CD4-positive, CD25-positive, alpha-beta regulatory T cell (primary cell): Measurements from ENCODE around the gene ABCC1. TPM values are rescaled to one million over a fixed set of nuclear protein-coding genes. Genes with fewer than 3 reads are reported as not detected.

Experiments used
- ATAC-seq, 2 donors: fragments of 150-1000 bp; cut with Tn5 transposase; one replicate each; pipeline ENCODE4 v1.10.0; 2021; ENCODE audit warnings: low read depth in 2 of 2, moderate number of reproducible peaks in 2 of 2, moderate library complexity in 1 of 2
- DNase-seq, 3 donors: peaks; one replicate each; pipeline versions ENCODE4 v3.0.0 to v3.0.0-alpha.2; 2012 to 2022; ENCODE audit warnings: mixed read lengths in 1 of 3
- H3K27ac ChIP-seq: one replicate; pipeline ENCODE4 v1.7.0; 2013; ENCODE audit warnings: mild to moderate bottlenecking, low read length; ENCODE audit not compliant: insufficient read depth, poor library complexity, severe bottlenecking
- H3K27me3 ChIP-seq: one replicate; pipeline ENCODE4 v1.7.0; 2013; ENCODE audit warnings: low read length; ENCODE audit not compliant: control insufficient read depth, insufficient read depth
- H3K36me3 ChIP-seq: one replicate; pipeline ENCODE4 v1.7.0; 2013; ENCODE audit warnings: mild to moderate bottlenecking, low read length, moderate library complexity; ENCODE audit not compliant: control insufficient read depth, insufficient read depth
- H3K4me1 ChIP-seq: 2 replicates; pipeline ENCODE4 v1.7.0; 2013; ENCODE audit warnings: mild to moderate bottlenecking, low read length; ENCODE audit not compliant: insufficient read depth, control insufficient read depth, poor library complexity, severe bottlenecking
- H3K4me3 ChIP-seq: one replicate; pipeline ENCODE4 v1.7.0; 2013; ENCODE audit warnings: low read depth, mild to moderate bottlenecking, low read length, moderate library complexity
- H3K9me3 ChIP-seq, 2 experiments: 1 replicate in 1 of 2; 2 replicates in 1 of 2; pipeline ENCODE4 v1.7.0; 2013; ENCODE audit warnings: low read length in 2 of 2, mild to moderate bottlenecking in 1 of 2, moderate library complexity in 1 of 2; ENCODE audit not compliant: control insufficient read depth in 2 of 2
- H3K27ac Mint-ChIP-seq, 3 donors: one replicate each; pipeline ENCODE4 v1.8.0; 2020 to 2022; ENCODE audit warnings: mild to moderate bottlenecking in 3 of 3, mixed read lengths in 3 of 3, moderate library complexity in 2 of 3
- H3K27me3 Mint-ChIP-seq: one replicate; pipeline ENCODE4 v1.8.0; 2022; ENCODE audit warnings: mild to moderate bottlenecking, mixed read lengths
- H3K36me3 Mint-ChIP-seq: one replicate; pipeline ENCODE4 v1.8.0; 2020; ENCODE audit warnings: mixed read lengths
- H3K4me1 Mint-ChIP-seq, 4 donors: one replicate each; pipeline ENCODE4 v1.8.0; 2020 to 2022; ENCODE audit warnings: mixed read lengths in 4 of 4, mild to moderate bottlenecking in 1 of 4
- H3K4me3 Mint-ChIP-seq, 4 donors: one replicate each; pipeline ENCODE4 v1.8.0; 2020 to 2022; ENCODE audit warnings: mild to moderate bottlenecking in 4 of 4, mixed read lengths in 4 of 4, moderate library complexity in 3 of 4
- H3K9me3 Mint-ChIP-seq, 7 donors: one replicate each; pipeline ENCODE4 v1.8.0; 2020 to 2022; ENCODE audit warnings: mixed read lengths in 7 of 7, mild to moderate bottlenecking in 3 of 7, moderate library complexity in 2 of 7
- polyA plus RNA-seq, 4 donors: library from polyadenylated mRNA; unstranded; fragments of 300-500 nt; fragmentation: Illumina TruSeq; gene quantifications; one replicate each; pipeline ENCODE4 v1.2.3, GENCODE V29; 2021
- total RNA-seq: library from RNA; stranded (reverse); gene quantifications from one replicate; pipeline ENCODE4 v1.2.3, GENCODE V29; 2022

The ABCC1 gene
- total and polyA plus RNA-seq, 5 donors from 2014 or later: 6.9 to 103 (median 8.7) TPM

DNA sequence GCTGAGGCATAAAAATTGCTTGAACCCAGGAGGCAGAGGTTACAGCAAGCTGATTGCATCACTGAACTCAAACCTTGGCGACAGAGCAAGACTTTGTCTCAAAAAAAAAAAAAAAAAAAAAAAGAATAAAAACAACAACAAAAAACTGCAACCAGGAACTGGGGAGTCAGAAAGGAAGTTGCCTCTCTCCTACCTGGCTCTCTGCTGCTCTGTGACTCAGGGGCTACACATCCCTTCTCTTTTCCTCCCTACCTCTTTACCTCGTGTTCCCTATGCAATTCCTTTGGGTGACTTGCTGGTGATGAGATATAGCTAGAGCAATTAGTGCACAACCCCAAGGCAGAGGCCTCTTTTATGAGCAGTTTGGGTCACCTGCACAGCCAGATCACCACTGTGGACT lies 95.9 kb downstream of the ABCC1 start:
- Histone ChIP-seq H3K27me3 (no peaks in the 10 kb centered on the region), H3K4me3 (no peak overlapping the region), H3K27ac (peak overlapping the region; percentile 10), H3K36me3 (peaks cover 59% of the 10 kb centered on the region), H3K9me3 (no peaks in the 10 kb centered on the region), H3K4me1 (peaks cover 38% of the 10 kb centered on the region)
- H3K36me3 Mint-ChIP-seq: peaks cover 54% of the 10 kb centered on the region
- peak overlapping the region in 2 of 3 donors; percentile 83 to 84 for H3K27ac Mint-ChIP-seq
- peak in 1 of 3 donors; percentile 8 for DNase-seq
- no peaks in the 10 kb centered on the region for H3K27me3 Mint-ChIP-seq
- ATAC-seq: no peak
- peaks cover 5 to 47% (median 24%) of the 10 kb centered on the region in 4 donors for H3K4me1 Mint-ChIP-seq
- H3K4me3 Mint-ChIP-seq: peak overlapping the region in 3 of 4 donors; percentile 59 to 67 (median 62)
- no peaks in the 10 kb centered on the region for H3K9me3 Mint-ChIP-seq

DNA sequence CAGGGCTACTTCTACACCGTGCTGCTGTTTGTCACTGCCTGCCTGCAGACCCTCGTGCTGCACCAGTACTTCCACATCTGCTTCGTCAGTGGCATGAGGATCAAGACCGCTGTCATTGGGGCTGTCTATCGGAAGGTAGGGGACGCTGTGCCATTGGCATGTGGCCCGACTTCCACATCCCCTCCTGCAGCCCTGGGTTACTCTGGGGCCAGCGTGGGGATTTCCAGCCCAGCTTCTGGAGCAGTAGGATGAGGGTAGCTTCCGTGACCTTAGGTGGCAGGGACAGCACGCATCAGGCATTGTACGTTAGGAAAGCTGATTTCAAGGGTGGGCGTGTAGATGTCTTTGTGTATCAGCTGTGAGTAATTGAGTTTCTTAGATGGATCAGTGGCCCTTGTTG lies 96.5 kb downstream of the ABCC1 start:
- no peaks in the 10 kb centered on the region for H3K9me3 Mint-ChIP-seq
- H3K4me3 Mint-ChIP-seq: peak overlapping the region in 1 of 4 donors; percentile 67
- H3K4me1 Mint-ChIP-seq: peaks cover 5 to 43% (median 24%) of the 10 kb centered on the region in 4 donors
- Histone ChIP-seq H3K4me1 (peaks cover 32% of the 10 kb centered on the region), H3K4me3 (no peak overlapping the region), H3K36me3 (peaks cover 64% of the 10 kb centered on the region), H3K27me3 (no peaks in the 10 kb centered on the region), H3K27ac (no peak overlapping the region), H3K9me3 (no peaks in the 10 kb centered on the region)
- H3K27me3 Mint-ChIP-seq: no peaks in the 10 kb centered on the region
- peaks cover 55% of the 10 kb centered on the region for H3K36me3 Mint-ChIP-seq
- DNase-seq: peak in 1 of 3 donors; percentile 9
- peak overlapping the region in 2 of 3 donors; percentile 83 to 84 for H3K27ac Mint-ChIP-seq
- ATAC-seq: no peak

DNA sequence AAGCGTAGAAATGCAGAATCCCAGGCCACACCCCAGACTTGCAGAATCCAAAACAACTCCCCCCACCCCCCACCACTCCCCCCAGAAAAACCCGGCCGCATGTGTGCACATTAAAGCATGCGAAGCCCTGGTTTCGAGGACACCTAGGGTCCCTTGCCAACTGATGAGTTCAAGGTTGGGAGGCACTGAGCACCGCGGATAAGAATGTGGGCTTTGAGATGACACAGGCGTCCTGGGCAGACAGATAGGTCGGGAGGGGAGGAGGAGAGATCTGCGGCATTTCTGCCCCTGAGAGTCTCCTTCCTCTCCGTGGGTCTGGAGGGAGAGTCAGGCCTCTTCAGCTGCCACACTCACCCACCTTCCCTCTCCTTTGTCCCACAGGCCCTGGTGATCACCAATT lies 98.3 kb downstream of the ABCC1 start:
- Histone ChIP-seq H3K36me3 (peaks cover 80% of the 10 kb centered on the region), H3K27ac (no peak overlapping the region), H3K4me1 (peaks cover 19% of the 10 kb centered on the region), H3K27me3 (no peaks in the 10 kb centered on the region), H3K9me3 (no peaks in the 10 kb centered on the region), H3K4me3 (no peak overlapping the region)
- ATAC-seq (no peak), DNase-seq (no peak)
- Mint-ChIP-seq H3K4me3 (no peak overlapping the region), H3K27me3 (no peaks in the 10 kb centered on the region), H3K9me3 (no peaks in the 10 kb centered on the region), H3K27ac (no peak overlapping the region), H3K4me1 (peaks cover 0 to 28% (median 14%) of the 10 kb centered on the region in 4 donors), H3K36me3 (peaks cover 52% of the 10 kb centered on the region)

DNA sequence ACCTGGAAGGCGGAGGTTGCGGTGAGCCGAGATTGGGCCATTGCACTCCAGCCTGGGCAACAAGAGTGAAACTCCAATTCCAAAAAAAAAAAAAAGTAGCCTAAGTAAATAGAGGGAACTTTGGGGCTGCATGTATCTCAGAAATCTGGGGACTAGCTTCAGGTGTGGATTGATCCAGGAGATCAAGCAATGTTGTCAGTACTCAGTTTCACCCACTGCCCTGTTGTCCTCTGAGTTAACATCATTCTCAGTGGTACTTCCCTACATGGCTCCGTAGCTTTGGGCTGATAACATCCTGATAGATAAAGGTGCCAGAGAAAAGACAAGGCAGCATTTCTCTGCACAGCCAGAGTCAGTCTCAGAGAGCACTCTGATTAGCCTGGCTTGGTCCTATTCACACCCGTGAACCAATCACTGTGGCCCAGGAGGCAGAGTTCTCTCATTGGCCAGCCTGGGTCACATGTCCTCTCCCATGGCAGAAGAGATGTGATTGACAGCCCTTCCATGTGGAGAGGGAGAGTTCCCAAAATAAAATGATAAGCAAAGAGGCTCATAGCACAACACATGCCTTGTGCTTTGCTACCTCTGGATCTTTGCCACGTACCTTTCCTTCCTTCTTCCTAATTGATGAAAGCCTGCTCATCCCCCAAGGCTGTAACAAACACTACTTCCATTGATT lies 99.6 kb downstream of the ABCC1 start:
- no peak overlapping the region for H3K4me3 Mint-ChIP-seq
- H3K27me3 Mint-ChIP-seq: no peaks in the 10 kb centered on the region
- peaks cover 47% of the 10 kb centered on the region for H3K36me3 Mint-ChIP-seq
- Histone ChIP-seq H3K4me1 (peaks cover 15% of the 10 kb centered on the region), H3K27me3 (no peaks in the 10 kb centered on the region), H3K4me3 (no peak overlapping the region), H3K36me3 (peaks cover 84% of the 10 kb centered on the region), H3K27ac (no peak overlapping the region), H3K9me3 (no peaks in the 10 kb centered on the region)
- DNase-seq: no peak
- H3K27ac Mint-ChIP-seq: peak overlapping the region in 2 of 3 donors; percentile 1 to 73
- peaks cover 0 to 18% (median 10%) of the 10 kb centered on the region in 4 donors for H3K4me1 Mint-ChIP-seq
- no peaks in the 10 kb centered on the region for H3K9me3 Mint-ChIP-seq
- no peak for ATAC-seq

DNA sequence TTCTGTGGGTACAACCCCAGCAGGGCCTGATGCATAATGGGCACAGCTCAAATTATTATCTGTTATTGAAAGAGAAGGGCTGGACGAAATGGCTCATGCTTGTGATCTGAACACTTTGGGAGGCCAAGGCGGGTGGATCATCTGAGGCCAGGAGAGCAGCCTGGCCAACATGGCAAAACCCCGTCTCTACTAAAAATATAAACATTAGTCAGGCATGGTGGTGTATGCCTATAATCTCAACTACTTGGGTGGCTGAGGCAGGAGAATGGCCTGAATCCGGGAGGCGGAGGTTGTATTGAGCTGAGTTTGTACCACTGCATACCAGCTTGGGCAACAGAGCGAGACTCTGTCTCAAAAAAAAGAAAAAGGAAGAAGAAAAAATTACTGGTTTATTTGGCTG lies 100.7 kb downstream of the ABCC1 start:
- no peak for DNase-seq
- peaks cover 0 to 10% (median 5%) of the 10 kb centered on the region in 4 donors for H3K4me1 Mint-ChIP-seq
- peak overlapping the region in 1 of 3 donors; percentile 63 for H3K27ac Mint-ChIP-seq
- Histone ChIP-seq H3K27ac (no peak overlapping the region), H3K4me3 (no peak overlapping the region), H3K27me3 (no peaks in the 10 kb centered on the region), H3K4me1 (peaks cover 5% of the 10 kb centered on the region), H3K9me3 (no peaks in the 10 kb centered on the region), H3K36me3 (peaks cover 84% of the 10 kb centered on the region)
- H3K4me3 Mint-ChIP-seq: no peak overlapping the region
- H3K27me3 Mint-ChIP-seq: no peaks in the 10 kb centered on the region
- peaks cover 51% of the 10 kb centered on the region for H3K36me3 Mint-ChIP-seq
- no peak for ATAC-seq
- no peaks in the 10 kb centered on the region for H3K9me3 Mint-ChIP-seq

DNA sequence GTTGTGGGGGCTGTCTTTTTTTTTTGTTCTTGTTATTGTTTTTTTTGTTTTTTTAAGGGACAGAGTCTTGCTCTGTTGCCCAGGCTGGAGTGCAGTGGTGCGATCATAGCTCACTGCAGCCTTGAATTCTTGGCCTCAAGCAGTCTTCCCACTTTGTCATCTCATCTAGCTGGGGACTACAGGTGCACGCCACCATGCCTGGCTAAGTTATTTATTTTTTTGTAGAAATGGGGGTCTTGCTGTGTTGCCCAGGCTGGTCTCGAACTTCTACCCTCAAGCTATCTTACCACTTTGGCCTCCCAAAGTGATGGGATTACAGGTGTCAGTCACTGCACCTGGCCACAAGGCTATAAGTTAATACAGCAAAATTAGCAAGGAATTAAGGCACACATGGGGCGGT lies 101.7 kb downstream of the ABCC1 start:
- Mint-ChIP-seq H3K4me3 (no peak overlapping the region), H3K4me1 (peaks cover 0 to under 1% (median 0%) of the 10 kb centered on the region in 4 donors), H3K9me3 (no peaks in the 10 kb centered on the region), H3K27ac (no peak overlapping the region), H3K27me3 (no peaks in the 10 kb centered on the region), H3K36me3 (peaks cover 44% of the 10 kb centered on the region)
- Histone ChIP-seq H3K27me3 (no peaks in the 10 kb centered on the region), H3K4me3 (no peak overlapping the region), H3K27ac (no peak overlapping the region), H3K4me1 (no peaks in the 10 kb centered on the region), H3K9me3 (no peaks in the 10 kb centered on the region), H3K36me3 (peaks cover 85% of the 10 kb centered on the region)
- ATAC-seq (no peak), DNase-seq (no peak)

DNA sequence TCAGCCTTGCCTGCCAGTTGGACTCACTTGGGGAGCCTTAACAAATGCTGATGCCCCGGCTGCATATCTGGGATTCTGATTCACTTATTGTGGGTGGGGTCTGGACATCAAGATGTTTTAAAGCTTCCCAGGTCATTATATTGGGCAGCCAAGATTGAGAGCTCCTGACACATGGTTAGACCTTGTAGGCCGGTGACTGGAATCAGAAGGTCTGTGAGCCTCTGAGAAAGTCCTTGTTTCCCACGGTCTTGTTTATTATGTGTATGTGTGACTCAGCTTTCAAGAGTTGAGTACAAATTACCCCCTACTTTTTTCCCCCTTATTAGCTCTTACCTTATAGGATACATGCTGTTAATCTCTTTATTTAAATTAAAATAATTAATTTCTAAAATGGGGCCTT lies 103.5 kb downstream of the ABCC1 start:
- peaks cover 53% of the 10 kb centered on the region for H3K36me3 Mint-ChIP-seq
- DNase-seq (no peak), ATAC-seq (no peak)
- Histone ChIP-seq H3K9me3 (no peaks in the 10 kb centered on the region), H3K36me3 (peaks cover 87% of the 10 kb centered on the region), H3K4me3 (no peak overlapping the region), H3K27me3 (no peaks in the 10 kb centered on the region), H3K27ac (no peak overlapping the region), H3K4me1 (no peaks in the 10 kb centered on the region)
- H3K9me3 Mint-ChIP-seq: no peaks in the 10 kb centered on the region
- H3K27ac Mint-ChIP-seq: peak overlapping the region in 1 of 3 donors; percentile 55
- H3K4me1 Mint-ChIP-seq: no peaks in the 10 kb centered on the region
- H3K4me3 Mint-ChIP-seq: no peak overlapping the region
- H3K27me3 Mint-ChIP-seq: no peaks in the 10 kb centered on the region

DNA sequence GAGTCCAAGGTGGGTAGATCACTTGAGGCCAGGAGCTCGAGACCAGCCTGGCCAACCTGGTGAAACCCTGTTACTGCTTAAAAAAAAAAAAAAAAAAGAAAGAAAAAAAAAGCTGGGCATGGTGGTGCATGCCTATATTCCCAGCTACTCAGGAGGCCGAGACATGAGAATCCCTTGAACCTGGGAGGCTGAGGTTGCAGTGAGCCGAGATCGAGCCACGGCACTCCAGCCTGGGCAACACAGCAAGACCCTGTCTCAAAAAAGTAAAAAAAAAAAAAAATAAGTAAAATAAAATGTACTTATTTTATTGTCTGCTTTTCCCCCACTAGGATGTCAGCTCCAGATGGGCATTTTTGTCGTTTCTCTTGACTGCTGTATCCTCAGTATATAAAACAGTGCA lies 107.7 kb downstream of the ABCC1 start:
- no peaks in the 10 kb centered on the region for H3K9me3 ChIP-seq
- H3K4me3 ChIP-seq: no peak overlapping the region
- H3K27me3 Mint-ChIP-seq: no peaks in the 10 kb centered on the region
- H3K4me1 Mint-ChIP-seq: peaks cover 4 to 19% (median 9%) of the 10 kb centered on the region in 4 donors
- no peaks in the 10 kb centered on the region for H3K27me3 ChIP-seq
- no peak overlapping the region for H3K27ac ChIP-seq
- no peaks in the 10 kb centered on the region for H3K9me3 Mint-ChIP-seq
- no peak overlapping the region for H3K27ac Mint-ChIP-seq
- peaks cover 12% of the 10 kb centered on the region for H3K4me1 ChIP-seq
- peaks cover 39% of the 10 kb centered on the region for H3K36me3 Mint-ChIP-seq
- H3K4me3 Mint-ChIP-seq: no peak overlapping the region
- H3K36me3 ChIP-seq: peaks cover 79% of the 10 kb centered on the region
- no peak for DNase-seq
- ATAC-seq: no peak
